H9 (cell line): ENCODE data around the gene NOMO2. TPM values are rescaled to one million over a fixed set of nuclear protein-coding genes. Genes with fewer than 3 reads are reported as not detected.
"Not testable (repeated sequence)": the region's sequence is repeated elsewhere in the genome, so short reads cannot be mapped to it uniquely, and the experiment has no call there.

Source experiments
- DNase-seq: peaks from one replicate; pipeline ENCODE4 v3.0.0-alpha.2; 2017
- H2AFZ ChIP-seq: one replicate; pipeline ENCODE4 v1.6.1; 2013; ENCODE audit warnings: mild to moderate bottlenecking, low read length, control low read depth, moderate library complexity
- H2AK5ac ChIP-seq: 2 replicates; pipeline ENCODE4 v1.6.1; 2013; ENCODE audit warnings: low read length, control low read depth, mixed read lengths; ENCODE audit not compliant: insufficient read length
- H2BK120ac ChIP-seq: one replicate; pipeline ENCODE4 v1.6.1; 2013; ENCODE audit warnings: low read depth, mild to moderate bottlenecking, low read length, control low read depth, inconsistent platforms; ENCODE audit not compliant: poor library complexity, severe bottlenecking
- H2BK12ac ChIP-seq: 2 replicates; pipeline ENCODE4 v1.6.1; 2013; ENCODE audit warnings: low read length, control low read depth, mixed read lengths, low read depth; ENCODE audit not compliant: insufficient read length
- H2BK15ac ChIP-seq: 2 replicates; pipeline ENCODE4 v1.6.1; 2013; ENCODE audit warnings: low read depth, low read length, control low read depth
- H2BK20ac ChIP-seq: one replicate; pipeline ENCODE4 v1.6.1; 2013; ENCODE audit warnings: low read depth, mild to moderate bottlenecking, low read length, control low read depth, inconsistent platforms; ENCODE audit not compliant: poor library complexity, severe bottlenecking
- H2BK5ac ChIP-seq: 2 replicates; pipeline ENCODE4 v1.6.1; 2013; ENCODE audit warnings: low read length, control low read depth, mixed read lengths; ENCODE audit not compliant: insufficient read length
- H3K14ac ChIP-seq: 2 replicates; pipeline ENCODE4 v1.6.1; 2013; ENCODE audit warnings: low read length, control low read depth; ENCODE audit not compliant: insufficient read depth
- H3K18ac ChIP-seq: 2 replicates; pipeline ENCODE4 v1.6.1; 2013; ENCODE audit warnings: low read depth, mild to moderate bottlenecking, mixed read lengths, low read length, control low read depth; ENCODE audit not compliant: insufficient read length
- H3K23ac ChIP-seq: 2 replicates; pipeline ENCODE4 v1.6.1; 2013; ENCODE audit warnings: low read length, control low read depth, mixed read lengths, low read depth; ENCODE audit not compliant: insufficient read length
- H3K23me2 ChIP-seq: 2 replicates; pipeline ENCODE4 v1.6.1; 2013; ENCODE audit warnings: low read depth, mild to moderate bottlenecking, mixed read lengths, low read length, control low read depth; ENCODE audit not compliant: insufficient read length, poor library complexity, severe bottlenecking
- H3K27ac ChIP-seq: 2 replicates; pipeline ENCODE4 v1.5.1; 2013; ENCODE audit warnings: low read length, control low read depth, mixed read lengths, low read depth; ENCODE audit not compliant: insufficient read length
- H3K27me3 ChIP-seq: 2 replicates; pipeline ENCODE4 v1.6.1; 2013; ENCODE audit warnings: low read length, control low read depth, inconsistent platforms; ENCODE audit not compliant: insufficient read depth
- H3K4ac ChIP-seq: 2 replicates; pipeline ENCODE4 v1.6.1; 2013; ENCODE audit warnings: low read depth, mild to moderate bottlenecking, control low read depth, inconsistent platforms, low read length, moderate library complexity
- H3K4me1 ChIP-seq: 2 replicates; pipeline ENCODE4 v1.6.1; 2013; ENCODE audit warnings: low read length, control low read depth, inconsistent platforms; ENCODE audit not compliant: insufficient read depth
- H3K4me2 ChIP-seq: 2 replicates; pipeline ENCODE4 v1.6.1; 2013; ENCODE audit warnings: low read length, control low read depth, mixed read lengths; ENCODE audit not compliant: insufficient read length, insufficient read depth
- H3K56ac ChIP-seq: 2 replicates; pipeline ENCODE4 v1.6.1; 2013; ENCODE audit warnings: low read depth, mild to moderate bottlenecking, mixed read lengths, low read length, control low read depth; ENCODE audit not compliant: insufficient read length
- H3K79me1 ChIP-seq: 2 replicates; pipeline ENCODE4 v1.6.1; 2013; ENCODE audit warnings: low read depth, mild to moderate bottlenecking, moderate library complexity, low read length, control low read depth, inconsistent platforms; ENCODE audit not compliant: insufficient read depth, poor library complexity, severe bottlenecking
- H3K79me2 ChIP-seq: 2 replicates; pipeline ENCODE4 v1.6.1; 2013; ENCODE audit warnings: low read length, control low read depth, inconsistent platforms; ENCODE audit not compliant: insufficient read depth
- H3K9ac ChIP-seq: 2 replicates; pipeline ENCODE4 v1.6.1; 2013; ENCODE audit warnings: low read length, control low read depth, mixed read lengths; ENCODE audit not compliant: insufficient read length; ENCODE audit errors: extremely low read depth
- H3K9me3 ChIP-seq: one replicate; pipeline ENCODE4 v1.6.1; 2013; ENCODE audit warnings: low read depth, low read length, inconsistent platforms; ENCODE audit not compliant: control insufficient read depth
- H3T11ph ChIP-seq: one replicate; pipeline ENCODE4 v1.6.1; 2013; ENCODE audit warnings: mild to moderate bottlenecking, low read length, control low read depth, inconsistent platforms
- H4K20me1 ChIP-seq: one replicate; pipeline ENCODE4 v1.6.1; 2013; ENCODE audit not compliant: control insufficient read depth, insufficient read length, insufficient read depth
- H4K5ac ChIP-seq: 2 replicates; pipeline ENCODE4 v1.6.1; 2013; ENCODE audit warnings: low read depth, mild to moderate bottlenecking, mixed read lengths, low read length, control low read depth; ENCODE audit not compliant: insufficient read length
- H4K8ac ChIP-seq: replicated peaks from 2 replicates; pipeline ENCODE4 v1.6.1; 2013; ENCODE audit warnings: low read length, control low read depth, mixed read lengths, low read depth; ENCODE audit not compliant: insufficient read length
- H4K91ac ChIP-seq: 2 replicates; pipeline ENCODE4 v1.6.1; 2013; ENCODE audit warnings: low read depth, mild to moderate bottlenecking, moderate library complexity, mixed read lengths, low read length, control low read depth; ENCODE audit not compliant: insufficient read length
- H3K27ac Mint-ChIP-seq, 3 experiments: 2 replicates in 2 of 3; 3 replicates in 1 of 3; pipeline ENCODE4 v1.8.0; 2020 to 2021; ENCODE audit warnings: mixed read lengths in 3 of 3, mild to moderate bottlenecking in 1 of 3, moderate library complexity in 1 of 3
- H3K27me3 Mint-ChIP-seq: 2 replicates; pipeline ENCODE4 v1.8.0; 2021; ENCODE audit warnings: low read depth, mild to moderate bottlenecking, moderate library complexity, mixed read lengths
- H3K36me3 Mint-ChIP-seq, 3 experiments: 2 replicates in 2 of 3; 3 replicates in 1 of 3; pipeline ENCODE4 v1.8.0; 2020 to 2021; ENCODE audit warnings: low read depth in 3 of 3, mixed read lengths in 3 of 3; ENCODE audit not compliant: insufficient read depth in 1 of 3
- H3K4me1 Mint-ChIP-seq, 2 experiments: 2 replicates each; pipeline ENCODE4 v1.8.0; 2020; ENCODE audit warnings: mixed read lengths in 2 of 2
- H3K4me3 Mint-ChIP-seq, 2 experiments: 2 replicates in 1 of 2; 3 replicates in 1 of 2; pipeline ENCODE4 v1.8.0; 2020 to 2021; ENCODE audit warnings: mild to moderate bottlenecking in 2 of 2, mixed read lengths in 2 of 2, moderate library complexity in 1 of 2
- H3K9me3 Mint-ChIP-seq, 2 experiments: 2 replicates in 1 of 2; 3 replicates in 1 of 2; pipeline ENCODE4 v1.8.0; 2020; ENCODE audit warnings: mild to moderate bottlenecking in 2 of 2, mixed read lengths in 2 of 2, moderate library complexity in 1 of 2
- CTCF ChIP-seq: fragments of 200-600 bp; sonication (generic); conservative IDR thresholded peaks from 3 replicates; pipeline ENCODE4 v1.8.0; 2021; ENCODE audit warnings: antibody characterized with exemption, mild to moderate bottlenecking
- WGBS: extraction: QIAGEN DNeasy Blood & Tissue Kit; methylation state at CpG from one replicate; pipeline ENCODE4 v1.1.7; 2013; ENCODE audit warnings: missing lambda C conversion rate, low lambda C conversion rate, mixed read lengths; ENCODE audit not compliant: insufficient read length; ENCODE audit errors: extremely low coverage; 5-methylcytosine and 5-hydroxymethylcytosine counted together
- total RNA-seq: library from RNA; stranded (reverse); gene quantifications from 2 replicates; pipeline ENCODE4 v1.2.1, GENCODE V29; 2021

NOMO2 gene
- total RNA-seq, 1 experiment from 2014 or later: 100 TPM

GRCh38 chr16:18537004-18537403 lies 24.9 kb downstream of the NOMO2 start:
- not testable (repeated sequence) for H3K4me1 Mint-ChIP-seq, H3K9me3 ChIP-seq, H3K18ac ChIP-seq, H2AK5ac ChIP-seq, H4K91ac ChIP-seq, H3K4me2 ChIP-seq, H2BK15ac ChIP-seq, H4K5ac ChIP-seq, H3K4ac ChIP-seq, H3K4me1 ChIP-seq, H3K23me2 ChIP-seq, H3K27ac ChIP-seq, H3K79me1 ChIP-seq, H3K79me2 ChIP-seq, H3K23ac ChIP-seq, H3K4me3 Mint-ChIP-seq, H4K8ac ChIP-seq, H3K27me3 Mint-ChIP-seq, H3K9me3 Mint-ChIP-seq, H3K56ac ChIP-seq, H2BK120ac ChIP-seq, H2BK12ac ChIP-seq, H3K9ac ChIP-seq, H2BK20ac ChIP-seq, H2AFZ ChIP-seq, H3T11ph ChIP-seq, H4K20me1 ChIP-seq, H3K14ac ChIP-seq, H2BK5ac ChIP-seq, DNase-seq, H3K27me3 ChIP-seq
- H3K36me3 Mint-ChIP-seq: peaks cover 4 to 17% (median 12%) of the 10 kb centered on the region in 3 experiments; a peak in 6 of 7 replicates
- no CpG with 5 or more reads among the region's 3 CpGs for WGBS
- TF ChIP-seq CTCF: peak; percentile 57
- peak overlapping the region in 1 of 3 experiments; percentile 34; a peak in 2 of 7 replicates for H3K27ac Mint-ChIP-seq

DNA sequence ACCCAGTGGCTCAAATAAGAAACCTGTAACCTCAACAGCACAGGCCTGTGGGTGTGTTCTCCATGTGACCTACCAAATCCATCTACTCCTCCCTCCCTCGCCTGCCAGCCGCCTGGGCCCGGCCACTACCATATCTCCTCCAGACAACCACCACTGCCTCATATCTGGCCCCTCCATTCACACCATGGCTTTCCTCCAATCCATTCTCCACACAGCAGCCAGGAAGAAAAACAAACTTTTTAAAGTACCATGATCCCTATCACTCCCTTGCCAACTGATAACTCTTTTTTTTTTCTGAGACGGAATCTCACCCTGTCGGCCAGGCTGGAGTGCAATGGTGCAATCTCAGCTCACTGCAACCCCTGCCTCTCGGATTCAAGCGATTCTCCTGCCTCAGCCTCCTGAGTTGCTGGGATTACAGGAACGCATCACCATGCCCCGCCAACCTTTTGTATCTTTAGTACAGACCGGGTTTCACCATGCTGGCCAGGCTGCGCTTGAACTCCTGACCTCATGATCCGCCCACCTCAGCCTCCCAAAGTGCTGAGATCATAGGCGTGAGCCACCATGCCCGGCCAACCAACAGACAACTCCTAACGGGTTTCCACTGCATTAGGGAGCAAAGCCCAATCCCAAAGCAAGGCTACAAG lies 26.3 kb downstream of the NOMO2 start:
- not testable (repeated sequence) for H3K9ac ChIP-seq, H3K27ac Mint-ChIP-seq, H3K27me3 Mint-ChIP-seq, H2BK20ac ChIP-seq, H2AK5ac ChIP-seq, H3K9me3 ChIP-seq, H3K27ac ChIP-seq, H2AFZ ChIP-seq, H2BK5ac ChIP-seq, H3K23me2 ChIP-seq, H2BK120ac ChIP-seq, H3K27me3 ChIP-seq, H3K23ac ChIP-seq, H3T11ph ChIP-seq, H2BK15ac ChIP-seq, H4K5ac ChIP-seq, H4K91ac ChIP-seq, H3K56ac ChIP-seq, H3K79me1 ChIP-seq, H3K4me1 ChIP-seq, H3K14ac ChIP-seq, H4K8ac ChIP-seq, H3K79me2 ChIP-seq, H3K4ac ChIP-seq, DNase-seq, H3K4me3 Mint-ChIP-seq, H3K4me1 Mint-ChIP-seq, H3K4me2 ChIP-seq, H3K9me3 Mint-ChIP-seq, H4K20me1 ChIP-seq, H2BK12ac ChIP-seq, H3K18ac ChIP-seq
- no CpG with 5 or more reads among the region's 15 CpGs for WGBS
- peaks cover 4 to 19% (median 12%) of the 10 kb centered on the region in 3 experiments; a peak in 6 of 7 replicates for H3K36me3 Mint-ChIP-seq
